IPS DF 4.7 (cell line): ENCODE data around the gene GLIPR1L1.
"Not testable (repeated sequence)": the region's sequence is repeated elsewhere in the genome, so short reads cannot be mapped to it uniquely, and the experiment has no call there.

Experiments used
- DNase-seq: peaks from one replicate; pipeline ENCODE4 v3.0.0-alpha.2; 2013; ENCODE audit warnings: low spot score; ENCODE audit errors: extremely low read depth

GLIPR1L1 gene, protein sequence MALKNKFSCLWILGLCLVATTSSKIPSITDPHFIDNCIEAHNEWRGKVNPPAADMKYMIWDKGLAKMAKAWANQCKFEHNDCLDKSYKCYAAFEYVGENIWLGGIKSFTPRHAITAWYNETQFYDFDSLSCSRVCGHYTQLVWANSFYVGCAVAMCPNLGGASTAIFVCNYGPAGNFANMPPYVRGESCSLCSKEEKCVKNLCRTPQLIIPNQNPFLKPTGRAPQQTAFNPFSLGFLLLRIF

DNA sequence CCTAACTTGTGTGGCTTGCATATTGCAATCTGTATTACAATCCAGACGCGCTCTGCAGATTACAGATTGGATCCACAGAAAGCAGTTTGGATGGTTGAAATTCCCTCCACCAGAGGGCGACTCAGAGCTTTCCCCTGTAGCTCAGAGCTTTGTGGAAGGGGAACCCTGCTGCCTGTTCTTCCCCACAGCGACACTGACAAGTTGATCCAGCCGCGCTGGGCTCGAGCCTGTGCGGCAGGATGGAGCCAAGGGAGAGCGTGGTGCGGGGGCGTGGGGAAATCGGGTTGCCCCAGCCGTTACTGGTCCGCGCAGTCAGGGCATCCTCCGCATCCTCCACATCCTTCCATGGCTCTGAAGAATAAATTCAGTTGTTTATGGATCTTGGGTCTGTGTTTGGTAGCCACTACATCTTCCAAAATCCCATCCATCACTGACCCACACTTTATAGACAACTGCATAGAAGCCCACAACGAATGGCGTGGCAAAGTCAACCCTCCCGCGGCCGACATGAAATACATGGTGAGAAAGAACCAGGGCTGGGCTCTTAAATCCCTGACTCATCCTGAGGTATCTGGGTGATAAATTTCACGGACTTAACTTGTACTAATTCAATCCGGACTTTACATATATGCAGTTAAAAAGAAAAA, at the start of gene GLIPR1L1:
TSS of gene GLIPR1L1 (plus strand) at position 287 of the 647 bp plus-strand sequence. CDS start at position 346, 59 bp downstream.
- DNase-seq = peak; percentile 96

DNA sequence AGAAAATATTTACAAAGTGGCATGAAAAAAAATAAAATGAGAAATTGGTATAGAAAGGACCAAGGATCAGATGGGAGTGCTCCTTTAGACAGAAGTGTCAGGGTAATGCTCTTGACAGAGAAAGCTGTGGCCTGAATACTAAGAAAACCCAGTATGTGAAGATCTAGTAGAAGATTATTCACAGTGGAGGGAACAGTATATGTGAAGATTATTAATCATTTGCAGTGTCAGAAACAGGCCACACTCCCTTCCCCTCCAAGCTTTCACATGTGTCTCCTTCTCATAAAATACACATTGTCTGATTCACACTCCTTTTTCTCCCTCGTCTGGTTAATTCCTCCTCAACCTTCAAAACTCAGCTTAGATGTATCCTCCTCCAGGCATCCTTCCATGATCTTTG, 45.6 kb upstream of the GLIPR1L1 start:
- DNase-seq = no peak

DNA sequence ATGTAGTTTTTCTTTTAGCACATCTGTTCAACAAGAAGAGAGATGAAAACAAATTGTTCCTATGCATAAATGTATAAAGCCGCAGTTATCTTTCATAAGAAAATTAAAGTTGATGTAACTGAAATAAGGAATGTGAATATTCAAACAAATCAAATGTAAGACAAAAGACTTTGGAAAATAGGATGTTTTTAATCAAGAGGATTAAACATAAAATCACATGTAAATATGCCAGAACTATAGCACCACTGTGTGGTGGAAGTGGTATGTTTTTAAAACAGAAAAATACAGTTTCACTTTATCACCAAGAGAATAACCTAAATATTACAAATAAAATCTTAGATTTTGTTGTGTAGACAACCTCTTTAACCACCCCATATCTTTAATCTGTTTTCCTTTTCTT, 44.7 kb upstream of the GLIPR1L1 start:
- no peak for DNase-seq

DNA sequence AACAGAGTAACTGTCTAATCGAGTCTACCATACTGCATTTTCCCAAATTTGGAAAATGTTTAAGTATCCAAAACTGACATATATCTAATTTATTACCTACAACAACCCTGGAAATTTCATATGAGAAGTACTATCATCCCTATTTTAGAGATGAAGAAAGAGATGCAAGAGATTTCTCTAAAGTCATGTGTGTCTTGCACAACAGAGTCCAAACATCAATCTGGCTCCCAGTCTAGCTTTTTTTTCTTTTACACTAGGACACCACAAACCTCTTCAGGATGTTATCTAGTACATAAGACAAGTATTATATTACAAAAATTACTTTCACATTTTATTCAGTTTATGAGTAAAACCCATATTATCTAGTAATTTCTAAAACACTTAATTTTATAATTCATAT, 43.5 kb upstream of the GLIPR1L1 start:
- DNase-seq = no peak

DNA sequence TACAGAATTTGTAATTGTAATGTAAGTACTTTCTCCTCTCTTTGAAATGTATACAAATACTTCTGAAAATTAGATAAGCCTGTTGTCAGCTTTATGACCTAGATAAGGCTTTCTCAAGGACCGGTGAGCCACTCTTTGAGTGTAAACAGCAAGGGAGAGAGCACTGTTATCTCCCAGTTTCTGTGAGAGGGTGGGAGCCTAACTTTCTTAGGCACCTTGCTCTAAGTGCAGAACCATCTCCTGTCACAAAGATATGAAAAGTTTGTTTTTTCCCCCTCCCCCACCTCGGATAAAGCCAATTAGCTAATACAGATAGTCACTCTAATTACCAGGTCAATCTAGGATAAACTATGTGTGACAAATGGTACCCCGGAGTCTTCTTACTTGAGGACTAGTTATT, 40.1 kb upstream of the GLIPR1L1 start:
- DNase-seq = no peak

DNA sequence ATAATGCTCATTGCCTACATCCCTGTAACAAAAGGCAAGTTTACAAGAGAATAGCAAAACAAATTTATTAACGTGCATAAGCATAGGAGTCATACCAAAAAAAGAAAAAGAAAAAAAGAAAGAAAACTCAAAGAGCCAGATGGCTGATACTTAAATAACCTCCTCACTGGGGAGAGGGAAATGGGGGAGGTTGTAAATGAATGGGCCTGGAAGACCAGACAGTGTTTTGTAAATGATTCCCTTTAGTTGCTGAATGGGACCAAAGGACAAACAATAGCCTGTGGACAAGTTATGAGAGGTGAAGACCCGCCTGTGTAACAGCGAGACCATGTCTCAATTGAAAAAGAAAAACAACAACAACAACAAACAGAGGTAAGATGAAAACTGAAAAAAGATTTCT, 39.7 kb upstream of the GLIPR1L1 start:
- DNase-seq = no peak

DNA sequence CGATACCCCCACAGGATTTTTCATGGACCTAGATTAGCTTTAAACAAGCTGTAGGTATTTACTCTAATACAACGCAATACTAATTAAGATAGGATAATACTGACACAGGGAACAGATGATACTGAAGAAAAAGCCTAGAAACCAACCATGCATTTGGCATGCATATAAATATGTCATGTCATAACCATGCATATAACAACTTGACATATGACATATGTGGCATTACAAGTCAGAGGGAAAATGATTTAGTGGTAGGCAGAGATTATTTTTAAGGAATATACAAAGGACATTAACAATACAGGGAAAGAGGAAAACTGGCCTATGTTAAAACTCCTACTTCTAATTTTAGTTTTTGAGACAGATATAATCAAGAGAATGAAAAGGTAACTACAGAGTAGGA, 32.2 kb upstream of the GLIPR1L1 start:
- no peak for DNase-seq

DNA sequence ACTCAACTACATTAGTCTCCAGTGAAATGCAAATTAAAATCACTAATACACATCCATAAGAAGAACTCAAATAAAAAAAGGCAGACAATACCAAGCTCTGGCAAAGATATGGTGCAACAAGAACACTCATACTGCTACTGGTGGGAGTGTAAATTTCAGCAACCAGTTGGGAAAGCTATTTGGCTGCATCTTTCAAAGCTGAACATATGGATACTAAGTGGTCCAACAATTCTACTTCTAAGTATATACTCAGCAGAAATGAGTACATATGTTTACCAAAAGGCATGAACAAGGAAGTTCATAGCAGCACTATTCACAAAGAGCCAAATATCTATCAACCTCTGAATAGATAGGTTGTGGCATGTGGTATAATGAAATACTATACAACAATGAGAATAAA, 31.7 kb upstream of the GLIPR1L1 start:
- no peak for DNase-seq

DNA sequence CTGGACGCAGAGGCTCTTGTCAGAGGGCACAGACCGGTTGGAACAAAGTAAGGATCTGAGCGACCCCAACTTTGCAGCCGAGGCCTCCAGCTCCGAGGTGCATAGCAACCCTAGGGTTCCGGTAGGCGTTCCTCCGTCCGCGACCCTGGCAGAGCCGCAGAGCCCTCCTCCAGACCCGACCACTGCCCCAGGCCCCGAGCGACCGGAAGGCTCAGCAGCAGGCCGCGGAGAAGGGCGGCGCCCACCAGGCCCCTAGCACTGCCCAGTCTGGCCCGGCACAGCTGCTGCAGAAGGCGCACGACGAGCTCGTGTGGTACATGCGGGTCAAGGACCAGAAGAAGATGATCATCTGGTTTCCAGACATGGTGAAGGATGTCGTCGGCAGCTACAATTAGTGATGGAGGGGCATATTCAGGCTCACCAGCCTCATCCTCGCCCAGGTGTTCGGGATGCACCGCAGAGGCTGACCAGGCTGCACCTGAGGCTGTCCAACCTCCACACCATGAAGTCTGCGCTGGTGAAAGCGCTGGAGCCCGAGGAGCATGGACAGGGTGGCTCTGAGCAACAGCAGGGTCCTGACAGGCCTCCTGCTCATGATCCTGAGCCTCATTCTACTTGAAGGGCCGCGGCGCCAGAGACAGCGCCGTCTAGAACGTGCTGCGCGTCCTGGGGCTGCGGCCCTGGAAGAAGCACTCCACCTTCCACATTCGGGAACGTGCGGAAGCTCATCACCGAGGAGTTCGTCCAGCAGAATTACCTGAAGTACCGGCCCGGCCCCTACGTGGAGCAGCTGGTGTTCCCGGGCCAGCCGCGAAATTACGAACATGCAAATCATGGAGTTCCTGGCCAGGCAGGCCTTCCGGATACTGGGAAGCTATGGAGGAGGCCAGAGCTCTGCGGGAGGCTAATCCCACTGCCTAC, 28.8 kb upstream of the GLIPR1L1 start:
- no peak for DNase-seq

DNA sequence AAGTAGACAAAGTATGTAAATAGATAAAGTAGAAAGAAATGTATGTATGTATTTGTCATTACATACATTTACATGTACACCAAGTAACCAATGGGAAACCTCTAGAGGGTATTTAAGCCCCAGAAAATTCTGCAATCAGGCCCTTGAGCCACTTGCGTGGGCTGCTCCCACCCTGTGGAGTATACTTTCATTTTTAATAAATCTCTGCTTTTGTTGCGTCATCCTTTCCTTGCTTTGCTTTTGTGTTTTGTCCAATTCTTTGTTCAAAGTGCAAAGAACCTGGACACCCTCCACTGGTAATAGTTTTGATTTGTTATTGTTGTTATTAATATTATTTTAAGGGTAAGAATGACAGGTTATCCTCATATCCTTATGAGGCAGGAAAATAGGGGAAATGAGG, 26.2 kb upstream of the GLIPR1L1 start:
- DNase-seq = no peak

DNA sequence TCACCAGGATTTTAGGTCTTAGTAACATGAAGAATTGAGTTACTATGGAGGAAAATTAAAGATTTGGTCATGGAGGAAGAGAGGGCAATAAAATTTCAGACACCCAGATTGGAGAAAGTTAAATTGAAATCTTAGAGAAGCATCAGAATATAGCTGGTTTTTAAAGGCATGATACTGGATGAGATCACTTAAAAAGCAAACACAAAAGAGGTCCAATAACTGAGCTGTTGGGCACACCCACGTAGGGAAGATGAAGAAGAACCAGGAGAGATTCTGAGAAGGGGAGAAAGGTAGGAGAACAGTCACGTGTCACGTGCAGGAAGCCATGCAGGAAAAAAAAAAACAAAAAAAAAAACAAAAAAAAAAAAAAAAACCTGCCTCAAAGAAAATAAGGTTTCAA, 23.1 kb upstream of the GLIPR1L1 start:
- DNase-seq = no peak

DNA sequence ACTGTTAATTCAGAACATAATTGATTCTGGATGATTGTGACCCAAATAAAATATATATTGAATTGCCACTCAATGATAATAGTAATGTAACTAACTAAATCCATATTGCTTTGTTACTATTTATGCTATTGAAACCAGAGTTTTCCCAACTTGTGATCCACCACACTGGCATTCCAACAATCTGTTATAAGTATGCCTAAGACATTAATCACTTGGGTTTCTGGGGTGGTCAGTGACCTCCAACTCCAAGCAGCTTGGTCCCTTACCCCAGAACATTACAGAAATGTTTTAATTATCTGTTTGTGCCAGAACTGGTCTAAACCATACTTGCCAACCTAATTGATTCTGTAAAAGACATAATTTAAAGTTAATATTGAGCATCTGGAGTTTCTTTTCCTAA, 19.0 kb upstream of the GLIPR1L1 start:
- no peak for DNase-seq

DNA sequence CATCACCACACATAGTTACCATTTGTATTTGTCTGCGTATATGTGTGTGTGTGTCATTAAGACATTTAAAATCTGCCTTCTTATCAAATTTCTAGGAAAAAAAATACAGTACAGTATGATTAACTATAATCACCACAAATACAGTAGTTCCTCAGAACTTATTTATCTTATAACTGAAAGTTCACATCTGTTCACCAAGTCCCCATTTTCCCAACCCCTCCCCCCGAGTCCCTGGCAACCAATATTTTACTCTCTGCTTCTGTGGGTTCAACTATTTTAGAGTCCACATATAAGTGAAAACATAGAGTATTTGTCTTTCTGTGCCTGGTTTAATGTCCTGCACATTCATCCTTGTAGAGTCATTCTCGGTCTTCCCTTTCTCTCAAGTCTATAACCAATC, 16.7 kb upstream of the GLIPR1L1 start:
- no peak for DNase-seq

DNA sequence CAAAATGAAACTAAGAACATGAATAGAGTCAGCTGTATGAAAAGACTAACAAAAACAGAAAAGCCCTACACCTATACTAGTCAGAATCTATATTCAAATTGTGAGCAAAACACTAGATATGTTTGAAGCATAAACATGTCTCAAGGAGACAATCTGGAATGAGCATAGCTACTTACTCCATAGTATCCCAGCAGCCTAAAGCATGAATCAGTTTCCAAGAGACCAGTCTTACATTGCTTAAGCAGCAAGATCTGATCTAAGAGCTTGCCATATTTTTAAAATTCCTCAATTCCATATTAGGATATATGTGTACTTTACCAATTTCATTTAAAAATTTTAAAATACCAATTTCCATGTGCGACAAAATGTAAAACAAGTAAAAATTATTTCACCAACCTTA, 12.0 kb upstream of the GLIPR1L1 start:
- no peak for DNase-seq

DNA sequence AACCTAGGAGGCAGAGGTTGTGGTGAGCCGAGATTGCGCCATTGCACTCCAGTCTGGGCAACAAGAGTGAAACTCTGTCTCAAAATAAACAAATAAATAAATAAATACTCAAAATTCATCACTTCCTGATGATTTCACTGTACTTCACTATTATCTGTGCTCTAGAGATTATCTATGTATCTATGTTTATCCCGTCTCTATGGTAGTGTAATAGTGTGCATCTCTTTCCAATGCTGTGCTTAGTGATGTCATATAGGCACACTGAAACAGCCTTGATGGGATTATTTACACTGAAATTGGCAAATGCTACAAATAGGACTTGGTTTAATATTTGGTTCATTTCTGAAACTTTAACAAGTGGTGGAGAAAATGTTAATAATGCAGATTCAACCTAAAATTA, 10.8 kb upstream of the GLIPR1L1 start:
- no peak for DNase-seq

DNA sequence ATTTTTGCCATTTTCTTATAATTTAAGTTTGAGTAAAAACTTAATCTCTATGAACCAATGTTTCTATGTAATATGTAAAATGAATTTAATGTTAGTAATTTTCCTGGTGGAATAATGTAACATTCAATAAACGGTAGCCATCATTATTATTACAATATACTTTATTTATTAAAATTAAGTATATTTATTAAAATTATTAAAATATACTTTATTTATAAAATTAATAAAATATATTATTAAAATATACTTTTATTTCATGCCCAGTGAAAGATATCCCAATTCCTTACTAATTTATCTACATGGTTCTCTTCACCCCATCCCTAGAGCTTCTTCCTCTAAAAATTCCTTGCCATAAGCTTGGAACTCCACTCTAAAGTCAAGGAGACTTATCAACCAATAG, 6.8 kb upstream of the GLIPR1L1 start:
- DNase-seq = no peak

DNA sequence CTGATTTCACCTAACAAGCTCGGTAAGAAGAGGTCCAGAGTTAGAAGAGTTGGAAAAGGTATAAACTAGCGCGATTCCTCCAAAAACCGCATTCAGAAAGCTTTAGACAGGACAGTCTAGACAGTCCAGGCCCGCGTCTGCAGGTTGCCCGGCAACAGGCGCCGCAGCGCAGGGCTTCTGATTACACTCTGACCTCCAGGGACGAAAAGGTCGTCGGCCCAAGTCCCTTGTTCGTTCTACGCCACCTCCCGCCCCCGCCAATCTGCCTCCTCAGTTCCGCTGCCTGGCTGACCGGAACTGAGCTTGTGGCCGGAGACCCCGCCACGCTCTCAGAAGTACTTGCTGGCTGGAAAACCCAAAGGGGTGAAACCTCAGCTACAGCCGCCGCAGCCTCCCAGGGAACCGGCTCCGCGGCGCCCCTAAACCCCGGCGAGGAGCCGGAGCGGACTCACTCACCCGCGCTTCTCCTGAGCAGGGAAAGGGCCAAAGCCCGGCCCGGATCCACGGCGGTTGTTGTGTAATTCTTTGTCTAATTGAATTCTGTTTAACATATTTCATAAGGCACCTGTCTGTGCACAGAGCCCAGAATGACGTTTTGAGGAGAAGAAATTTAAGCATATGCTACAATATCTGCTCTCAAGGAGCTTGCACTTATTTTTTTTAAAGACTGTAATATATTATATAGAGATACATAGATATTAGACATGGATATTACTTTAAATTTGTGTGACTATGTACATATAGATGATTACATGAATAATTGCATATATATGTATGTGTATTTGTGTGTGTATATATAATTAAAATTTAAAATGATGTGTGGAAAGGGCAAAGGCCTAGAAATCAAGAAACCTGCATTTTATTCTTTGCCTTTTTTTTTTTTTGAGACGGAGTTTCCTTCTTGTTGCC, 4.3 kb upstream of the GLIPR1L1 start, which contains the start of gene CAPS2:
TSS of gene CAPS2 (minus strand) at position 407 of the 909 bp plus-strand sequence. CDS start 3,826 bp downstream, outside the sequence.
- DNase-seq = peak; percentile 28

DNA sequence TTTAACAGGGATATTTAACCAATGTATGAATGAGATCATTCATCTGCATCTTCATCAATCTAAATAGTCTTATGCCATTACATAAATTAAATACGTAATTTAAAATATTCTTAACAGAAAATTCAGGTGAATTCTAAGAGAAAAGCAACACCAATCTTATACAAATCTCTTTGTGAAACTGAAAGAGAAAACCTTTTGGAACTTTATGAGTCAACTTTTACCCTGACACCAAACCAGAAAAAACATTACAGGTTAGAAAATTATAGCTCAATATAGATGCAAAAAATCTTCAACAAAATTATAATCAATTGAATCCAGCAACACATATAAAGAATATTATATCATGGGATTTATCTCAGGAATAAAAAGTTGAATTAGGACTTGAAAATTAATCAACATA, 3.4 kb downstream of the GLIPR1L1 start:
- no peak for DNase-seq

DNA sequence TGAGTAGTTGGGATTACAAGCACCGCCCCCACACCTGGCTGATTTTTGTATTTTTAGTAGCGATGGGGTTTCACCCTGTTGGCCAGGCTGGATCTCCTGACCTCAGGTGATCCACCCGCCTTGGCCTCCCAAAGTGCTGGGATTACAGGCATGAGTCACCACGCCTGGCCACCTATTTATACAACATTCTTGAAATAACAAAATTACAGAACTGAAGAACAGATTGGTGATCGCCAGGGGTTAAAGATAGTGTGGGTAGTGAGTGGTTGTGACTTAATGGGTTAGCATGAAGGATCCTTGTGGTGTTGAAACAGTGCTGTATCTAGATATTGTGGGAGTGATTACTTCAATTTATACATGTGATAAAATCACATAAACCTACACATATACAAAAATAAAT, 7.4 kb downstream of the GLIPR1L1 start:
- DNase-seq = no peak

DNA sequence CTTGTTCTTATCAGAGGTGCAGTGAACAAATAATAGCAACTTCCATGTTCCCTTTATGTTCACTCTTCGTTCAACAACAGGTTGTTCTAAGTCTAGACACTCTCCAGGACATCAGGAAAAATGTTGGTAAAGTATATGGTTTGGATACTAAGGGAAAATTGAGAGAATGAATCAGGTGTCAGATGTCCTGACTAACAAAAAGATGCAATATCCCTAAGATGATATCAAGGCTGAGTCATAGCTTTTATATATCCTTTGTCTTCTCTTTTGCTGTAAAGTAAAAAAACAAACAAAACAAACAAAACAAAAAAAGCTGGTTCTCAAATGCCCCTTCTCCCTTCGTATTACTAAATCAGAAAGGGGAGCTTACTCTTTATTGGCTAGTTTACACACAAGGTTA, 11.1 kb downstream of the GLIPR1L1 start:
- DNase-seq = no peak

DNA sequence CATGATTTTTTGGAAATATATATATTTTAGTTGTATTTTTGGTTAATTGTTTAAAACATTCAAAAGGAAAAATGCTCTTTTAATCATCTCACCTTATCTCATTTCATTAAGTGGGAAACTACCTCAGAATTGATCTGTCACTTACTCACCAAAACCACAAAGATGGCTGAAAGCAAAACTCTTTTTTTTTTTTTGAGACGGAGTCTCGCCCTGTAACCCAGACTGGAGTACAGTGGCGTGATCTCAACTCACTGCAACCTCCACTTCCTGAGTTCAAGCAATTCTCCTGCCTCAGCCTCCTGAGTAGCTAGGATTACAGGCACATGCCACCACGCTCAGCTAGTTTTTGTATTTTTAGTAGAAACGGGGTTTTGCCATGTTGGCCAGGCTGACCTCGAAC, 11.7 kb downstream of the GLIPR1L1 start:
- not testable (repeated sequence) for DNase-seq
